ENCODE results near the gene BRWD1. TPM values are rescaled to one million over a fixed set of nuclear protein-coding genes. Genes with fewer than 3 reads are reported as not detected.
"Not testable (repeated sequence)": the region's sequence is repeated elsewhere in the genome, so short reads cannot be mapped to it uniquely, and the experiment has no call there.

The BRWD1 gene
- total RNA-seq, 1 experiment from 2014 or later, result 141 TPM

DNA sequence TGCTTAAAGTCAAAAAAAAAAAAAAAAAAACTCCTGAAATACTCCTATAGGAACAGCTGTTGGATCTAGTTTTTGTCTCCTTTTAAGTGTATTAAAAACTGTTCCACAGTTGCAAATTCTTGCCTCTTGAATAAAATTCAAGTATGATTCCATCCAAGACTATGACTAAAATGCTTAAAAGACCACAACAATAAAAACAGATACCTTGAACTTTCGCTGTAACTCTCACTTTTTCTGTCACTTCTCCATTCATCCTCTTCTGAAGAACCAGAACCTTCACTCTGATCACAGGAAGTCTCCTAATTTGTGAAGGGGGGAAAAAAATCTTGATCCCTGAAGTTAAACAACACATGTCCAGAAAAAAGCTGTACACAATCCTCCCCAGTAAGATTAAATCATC is 75.2 kb downstream of the BRWD1 start:
- H3K4me3 ChIP-seq (ENCODE audit: low read length), result no peak overlapping the region

GRCh38 chr21:39232861-39233291 is 80.6 kb downstream of the BRWD1 start:
- Histone ChIP-seq H3K9ac (ENCODE audit: low read length) (no peak overlapping the region), H3K4me3 (ENCODE audit: low read length) (no peak overlapping the region), H4K20me1 (ENCODE audit: insufficient read depth, low read depth, low read length) (peaks cover 15% of the 10 kb centered on the region; the same call in 1 of the 2 replicates), H3K9me3 (ENCODE audit: low read length) (no peaks in the 10 kb centered on the region), H3K4me1 (ENCODE audit: low read length) (no peaks in the 10 kb centered on the region), H3K36me3 (ENCODE audit: insufficient read depth, low read length) (peaks cover 85% of the 10 kb centered on the region), H3K79me2 (ENCODE audit: low read length) (peaks cover 91% of the 10 kb centered on the region), H2AFZ (ENCODE audit: low read length) (no peak overlapping the region), H3K27me3 (ENCODE audit: low read length) (no peaks in the 10 kb centered on the region), H3K4me2 (ENCODE audit: low read depth, low read length, poor library complexity, severe bottlenecking) (no peak overlapping the region), H3K9me2 (replicated peaks; ENCODE audit: insufficient read depth, low read length) (no peaks in the 10 kb centered on the region), H3K27ac (ENCODE audit: low read length) (no peak overlapping the region)
- no peak for DNase-seq

More for the DNA sequence above, 75.2 kb downstream of the BRWD1 start:
- Histone ChIP-seq H3K9ac (ENCODE audit: low read length) (no peak overlapping the region), H3K27me3 (ENCODE audit: low read length) (no peaks in the 10 kb centered on the region), H3K79me2 (ENCODE audit: low read length) (peaks cover 88% of the 10 kb centered on the region), H3K4me1 (ENCODE audit: low read length) (no peaks in the 10 kb centered on the region), H3K27ac (ENCODE audit: low read length) (no peak overlapping the region), H4K20me1 (ENCODE audit: insufficient read depth, low read depth, low read length) (peaks cover 7% of the 10 kb centered on the region; the same call in 1 of the 2 replicates), H3K4me2 (ENCODE audit: low read depth, low read length, poor library complexity, severe bottlenecking) (no peak overlapping the region), H2AFZ (ENCODE audit: low read length) (no peak overlapping the region), H3K9me3 (ENCODE audit: low read length) (no peaks in the 10 kb centered on the region), H3K9me2 (replicated peaks; ENCODE audit: insufficient read depth, low read length) (no peaks in the 10 kb centered on the region), H3K36me3 (ENCODE audit: insufficient read depth, low read length) (peaks cover 73% of the 10 kb centered on the region; the same call in 1 of the 2 replicates)
- DNase-seq, result no peak

DNA sequence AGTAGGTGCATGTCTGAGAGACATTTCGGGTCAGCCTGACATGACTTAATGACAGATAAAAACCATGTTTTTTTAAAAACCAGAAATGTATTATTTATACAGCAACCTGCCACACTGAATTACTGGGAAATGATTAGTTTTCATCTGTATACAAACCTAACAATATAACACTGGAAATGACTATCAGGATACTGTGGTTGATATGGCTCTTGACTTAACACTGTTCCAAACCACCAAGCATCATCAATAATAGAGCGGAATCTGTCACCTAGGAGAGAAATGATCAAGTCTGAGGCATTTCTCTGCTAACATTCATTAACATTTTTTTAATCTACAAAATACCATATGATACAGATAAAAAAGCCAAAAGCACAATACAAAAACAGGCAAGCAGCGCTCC is 88.5 kb downstream of the BRWD1 start:
- Histone ChIP-seq H3K27ac (ENCODE audit: low read length) (no peak overlapping the region), H3K9ac (ENCODE audit: low read length) (no peak overlapping the region), H3K4me2 (ENCODE audit: low read depth, low read length, poor library complexity, severe bottlenecking) (no peak overlapping the region), H2AFZ (ENCODE audit: low read length) (no peak overlapping the region), H4K20me1 (ENCODE audit: insufficient read depth, low read depth, low read length) (no peaks in the 10 kb centered on the region), H3K9me3 (ENCODE audit: low read length) (no peaks in the 10 kb centered on the region), H3K4me3 (ENCODE audit: low read length) (no peak overlapping the region), H3K27me3 (ENCODE audit: low read length) (no peaks in the 10 kb centered on the region), H3K4me1 (ENCODE audit: low read length) (no peaks in the 10 kb centered on the region), H3K79me2 (ENCODE audit: low read length) (peaks cover 65% of the 10 kb centered on the region), H3K9me2 (replicated peaks; ENCODE audit: insufficient read depth, low read length) (no peaks in the 10 kb centered on the region), H3K36me3 (ENCODE audit: insufficient read depth, low read length) (peaks cover 57% of the 10 kb centered on the region)
- no peak for DNase-seq

GRCh38 chr21:39221997-39222486 is 91.4 kb downstream of the BRWD1 start:
- Histone ChIP-seq H3K4me3 (ENCODE audit: low read length) (no peak overlapping the region), H4K20me1 (ENCODE audit: insufficient read depth, low read depth, low read length) (no peaks in the 10 kb centered on the region), H3K27ac (ENCODE audit: low read length) (no peak overlapping the region), H2AFZ (ENCODE audit: low read length) (no peak overlapping the region), H3K9me2 (replicated peaks; ENCODE audit: insufficient read depth, low read length) (no peaks in the 10 kb centered on the region), H3K36me3 (ENCODE audit: insufficient read depth, low read length) (peaks cover 53% of the 10 kb centered on the region), H3K79me2 (ENCODE audit: low read length) (peaks cover 43% of the 10 kb centered on the region), H3K4me2 (ENCODE audit: low read depth, low read length, poor library complexity, severe bottlenecking) (no peak overlapping the region), H3K4me1 (ENCODE audit: low read length) (no peaks in the 10 kb centered on the region), H3K9ac (ENCODE audit: low read length) (no peak overlapping the region), H3K9me3 (ENCODE audit: low read length) (no peaks in the 10 kb centered on the region), H3K27me3 (ENCODE audit: low read length) (no peaks in the 10 kb centered on the region)
- no peak for DNase-seq

DNA sequence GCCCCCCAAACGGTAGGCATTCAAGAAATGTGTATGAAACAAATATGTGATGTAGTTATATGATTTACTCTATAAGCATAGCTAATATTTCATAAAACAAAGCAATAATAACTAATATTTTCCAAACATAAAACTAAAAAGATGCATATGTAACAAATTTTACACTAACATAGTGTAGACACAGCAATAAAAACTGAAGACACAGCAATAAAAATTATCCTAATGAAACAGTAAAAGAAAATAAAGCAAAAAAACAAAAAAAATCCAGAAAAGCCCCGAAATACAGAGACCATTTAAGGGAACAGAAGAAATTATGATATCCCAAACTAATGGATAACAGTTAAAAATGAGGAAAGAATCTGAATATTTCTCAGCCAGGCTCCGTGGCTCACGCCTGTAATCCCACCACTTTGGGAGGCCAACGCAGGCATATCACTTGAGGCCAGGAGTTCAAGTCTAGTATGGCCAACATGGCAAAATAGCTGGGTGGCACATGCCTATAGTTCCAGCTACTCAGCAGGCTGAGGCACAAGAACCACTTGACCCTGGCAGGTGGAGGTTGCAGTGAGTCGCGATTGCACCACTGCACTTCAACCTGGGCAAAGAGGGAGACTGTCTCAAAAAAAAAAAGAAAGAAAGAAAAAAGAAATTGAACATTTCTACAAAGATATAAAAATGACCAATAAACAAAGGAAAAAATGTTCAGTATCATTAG is 92.0 kb downstream of the BRWD1 start:
- Histone ChIP-seq H3K27ac (ENCODE audit: low read length) (no peak overlapping the region), H3K36me3 (ENCODE audit: insufficient read depth, low read length) (peaks cover 51% of the 10 kb centered on the region)
- DNase-seq, result no peak

DNA sequence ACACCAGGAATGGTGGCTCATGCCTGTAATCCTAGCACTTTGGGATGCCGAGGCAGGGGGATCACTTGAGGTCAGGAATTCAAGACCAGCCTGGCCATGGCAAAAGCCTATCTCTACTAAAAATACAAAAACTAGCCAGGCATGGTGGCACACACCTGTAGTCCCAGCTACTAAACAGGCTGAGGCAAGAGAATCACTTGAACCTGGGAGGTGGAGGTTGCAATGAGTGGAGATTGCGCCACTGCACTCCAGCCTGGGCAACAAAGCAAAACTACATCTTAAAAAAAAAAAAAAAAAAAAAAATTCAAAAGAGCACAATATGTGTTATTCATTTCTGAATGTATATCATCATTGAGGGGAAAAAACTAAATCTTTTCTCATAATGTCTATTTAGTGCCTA is 92.6 kb downstream of the BRWD1 start:
- not testable (repeated sequence) for H3K4me2 ChIP-seq (ENCODE audit: low read depth, low read length, poor library complexity, severe bottlenecking); H3K27ac ChIP-seq (ENCODE audit: low read length); H3K9ac ChIP-seq (ENCODE audit: low read length); H3K9me2 ChIP-seq (replicated peaks; ENCODE audit: insufficient read depth, low read length); H3K4me1 ChIP-seq (ENCODE audit: low read length); H4K20me1 ChIP-seq (ENCODE audit: insufficient read depth, low read depth, low read length); H2AFZ ChIP-seq (ENCODE audit: low read length); DNase-seq; H3K4me3 ChIP-seq (ENCODE audit: low read length); H3K9me3 ChIP-seq (ENCODE audit: low read length); H3K27me3 ChIP-seq (ENCODE audit: low read length)
- Histone ChIP-seq H3K36me3 (ENCODE audit: insufficient read depth, low read length) (peaks cover 52% of the 10 kb centered on the region), H3K79me2 (ENCODE audit: low read length) (peaks cover 35% of the 10 kb centered on the region)

More for the DNA sequence above, 92.0 kb downstream of the BRWD1 start:
- H3K9ac ChIP-seq (ENCODE audit: low read length), result no peak overlapping the region
- no peak overlapping the region for H3K4me2 ChIP-seq (ENCODE audit: low read depth, low read length, poor library complexity, severe bottlenecking)
- H4K20me1 ChIP-seq (ENCODE audit: insufficient read depth, low read depth, low read length), result no peaks in the 10 kb centered on the region
- no peaks in the 10 kb centered on the region for H3K9me2 ChIP-seq (replicated peaks; ENCODE audit: insufficient read depth, low read length)
- peaks cover 38% of the 10 kb centered on the region for H3K79me2 ChIP-seq (ENCODE audit: low read length)
- H2AFZ ChIP-seq (ENCODE audit: low read length), result no peak overlapping the region
- H3K27me3 ChIP-seq (ENCODE audit: low read length), result no peaks in the 10 kb centered on the region
- no peaks in the 10 kb centered on the region for H3K9me3 ChIP-seq (ENCODE audit: low read length)
- H3K4me1 ChIP-seq (ENCODE audit: low read length), result no peaks in the 10 kb centered on the region
- no peak overlapping the region for H3K4me3 ChIP-seq (ENCODE audit: low read length)

DNA sequence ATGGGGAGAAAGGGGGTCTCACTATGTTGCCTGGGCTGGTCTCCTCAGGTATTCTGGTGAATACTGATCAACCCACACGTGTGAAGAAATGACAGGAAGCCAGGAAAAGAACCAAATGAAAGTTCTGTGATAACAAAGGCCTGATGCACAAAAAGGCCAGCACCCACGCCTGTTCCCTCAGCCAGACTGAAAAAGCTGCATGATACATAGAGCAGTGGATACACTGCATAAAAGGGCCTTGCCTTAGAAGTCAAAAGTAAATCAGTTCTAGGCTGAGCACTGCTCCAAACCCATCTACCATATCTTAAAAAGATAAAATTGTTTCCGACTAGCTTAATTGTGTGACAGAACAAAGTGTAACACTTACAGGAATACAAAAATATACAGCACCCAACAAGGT is 93.3 kb downstream of the BRWD1 start:
- Histone ChIP-seq H3K27me3 (ENCODE audit: low read length) (no peaks in the 10 kb centered on the region), H4K20me1 (ENCODE audit: insufficient read depth, low read depth, low read length) (no peaks in the 10 kb centered on the region), H3K36me3 (ENCODE audit: insufficient read depth, low read length) (peaks cover 57% of the 10 kb centered on the region), H3K27ac (ENCODE audit: low read length) (no peak overlapping the region), H3K4me2 (ENCODE audit: low read depth, low read length, poor library complexity, severe bottlenecking) (no peak overlapping the region), H3K4me3 (ENCODE audit: low read length) (no peak overlapping the region), H3K4me1 (ENCODE audit: low read length) (no peaks in the 10 kb centered on the region), H3K9me2 (replicated peaks; ENCODE audit: insufficient read depth, low read length) (no peaks in the 10 kb centered on the region), H3K9me3 (ENCODE audit: low read length) (no peaks in the 10 kb centered on the region), H2AFZ (ENCODE audit: low read length) (no peak overlapping the region), H3K79me2 (ENCODE audit: low read length) (peaks cover 39% of the 10 kb centered on the region), H3K9ac (ENCODE audit: low read length) (no peak overlapping the region)
- no peak for DNase-seq

DNA sequence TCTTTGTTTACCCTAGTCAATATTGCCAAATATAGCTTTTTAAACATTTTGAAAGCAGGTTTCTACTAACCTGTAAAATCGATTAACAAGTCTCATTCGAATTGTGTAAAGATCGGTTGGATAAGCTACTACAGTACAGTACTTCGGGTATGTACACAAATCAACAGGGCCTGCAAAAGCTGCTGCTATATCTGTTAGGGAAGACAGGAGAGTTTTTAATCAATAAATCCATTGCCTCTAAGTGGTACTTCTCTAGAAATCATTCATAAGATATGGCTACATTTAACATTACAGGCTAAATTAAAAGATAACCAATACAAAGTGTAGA is 95.4 kb downstream of the BRWD1 start:
- no peaks in the 10 kb centered on the region for H3K27me3 ChIP-seq (ENCODE audit: low read length)
- H3K79me2 ChIP-seq (ENCODE audit: low read length), result peaks cover 40% of the 10 kb centered on the region
- no peak overlapping the region for H2AFZ ChIP-seq (ENCODE audit: low read length)
- no peaks in the 10 kb centered on the region for H3K9me3 ChIP-seq (ENCODE audit: low read length)
- H3K4me1 ChIP-seq (ENCODE audit: low read length), result no peaks in the 10 kb centered on the region
- DNase-seq, result no peak
- no peaks in the 10 kb centered on the region for H4K20me1 ChIP-seq (ENCODE audit: insufficient read depth, low read depth, low read length)
- no peak overlapping the region for H3K9ac ChIP-seq (ENCODE audit: low read length)
- H3K27ac ChIP-seq (ENCODE audit: low read length), result no peak overlapping the region
- H3K4me3 ChIP-seq (ENCODE audit: low read length), result no peak overlapping the region
- no peak overlapping the region for H3K4me2 ChIP-seq (ENCODE audit: low read depth, low read length, poor library complexity, severe bottlenecking)
- H3K36me3 ChIP-seq (ENCODE audit: insufficient read depth, low read length), result peaks cover 60% of the 10 kb centered on the region
- no peaks in the 10 kb centered on the region for H3K9me2 ChIP-seq (replicated peaks; ENCODE audit: insufficient read depth, low read length)

All from Karpas-422 (cell line).